ENCODE data around the gene NHS.

NHS gene

GRCh38 chrX:17736478-17736855, 361.5 kb downstream of the NHS start:
- DNase-seq (ENCODE audit: low read depth, low spot score) = no peak

GRCh38 chrX:17736856-17737709, 362.1 kb downstream of the NHS start, which contains the start of gene SCML1:
Gene SCML1 (plus strand): TSS chrX:17737493. CDS start chrX:17744187, 6,694 bp downstream.
- peak; percentile 93 for DNase-seq (ENCODE audit: low read depth, low spot score)

- no peak for DNase-seq (ENCODE audit: low read depth, low spot score)
Measured at GRCh38 chrX:17737710-17737985, 362.6 kb downstream of the NHS start.

- no peak for DNase-seq (ENCODE audit: low read depth, low spot score)
Measured at GRCh38 chrX:17737986-17738713, 363.1 kb downstream of the NHS start.

GRCh38 chrX:17738737-17739535, 363.9 kb downstream of the NHS start:
- no peak for DNase-seq (ENCODE audit: low read depth, low spot score)

- DNase-seq (ENCODE audit: low read depth, low spot score) = no peak
Measured at GRCh38 chrX:17740137-17741122, 365.4 kb downstream of the NHS start.

- no peak for DNase-seq (ENCODE audit: low read depth, low spot score)
Measured at GRCh38 chrX:17741123-17741511, 366.1 kb downstream of the NHS start.

- no peak for DNase-seq (ENCODE audit: low read depth, low spot score)
Measured at GRCh38 chrX:17743913-17744312, 368.9 kb downstream of the NHS start.

GRCh38 chrX:17744896-17745523, 370.0 kb downstream of the NHS start:
- DNase-seq (ENCODE audit: low read depth, low spot score) = no peak

GRCh38 chrX:17747692-17748091, 372.7 kb downstream of the NHS start:
- no peak for DNase-seq (ENCODE audit: low read depth, low spot score)

GRCh38 chrX:17748684-17749083, 373.7 kb downstream of the NHS start:
- no peak for DNase-seq (ENCODE audit: low read depth, low spot score)

- DNase-seq (ENCODE audit: low read depth, low spot score) = no peak
Measured at GRCh38 chrX:17750436-17750835, 375.4 kb downstream of the NHS start.

GRCh38 chrX:17758382-17758781, 383.4 kb downstream of the NHS start:
- DNase-seq (ENCODE audit: low read depth, low spot score) = no peak

- DNase-seq (ENCODE audit: low read depth, low spot score) = no peak
Measured at GRCh38 chrX:17759990-17760389, 385.0 kb downstream of the NHS start.

GRCh38 chrX:17767734-17768133, 392.7 kb downstream of the NHS start:
- DNase-seq (ENCODE audit: low read depth, low spot score) = no peak

GRCh38 chrX:17768997-17769396, 394.0 kb downstream of the NHS start:
- no peak for DNase-seq (ENCODE audit: low read depth, low spot score)

- no peak for DNase-seq (ENCODE audit: low read depth, low spot score)
Measured at GRCh38 chrX:17769701-17770269, 394.8 kb downstream of the NHS start.

GRCh38 chrX:17773221-17773876, 398.3 kb downstream of the NHS start:
- no peak for DNase-seq (ENCODE audit: low read depth, low spot score)

GRCh38 chrX:17774053-17774452, 399.1 kb downstream of the NHS start:
- no peak for DNase-seq (ENCODE audit: low read depth, low spot score)

- no peak for DNase-seq (ENCODE audit: low read depth, low spot score)
Measured at GRCh38 chrX:17778997-17779396, 404.0 kb downstream of the NHS start.
